CD8-positive, alpha-beta memory T cell (primary cell): Measurements from ENCODE around the gene WTIP. TPM values are rescaled to one million over a fixed set of nuclear protein-coding genes. Genes with fewer than 3 reads are reported as not detected.
"Not testable (repeated sequence)": the region's sequence is repeated elsewhere in the genome, so short reads cannot be mapped to it uniquely, and the experiment has no call there.

Experiments used
- CTCF ChIA-PET: fragments of 350-600 bp; sonication (Branson Sonifier 250); formaldehyde crosslinking; loops from one replicate; lab custom pipeline; 2021; ENCODE audit warnings: antibody characterized with exemption; lab: Charles Lee
- POLR2A ChIA-PET: fragments of 350-600 bp; sonication (Branson Sonifier 250); formaldehyde crosslinking; loops from one replicate; lab custom pipeline; 2021; ENCODE audit warnings: antibody characterized with exemption; lab: Charles Lee
- DNase-seq, 5 donors: peaks; one replicate each; pipeline versions ENCODE4 v3.0.0 to v3.0.0-alpha.2; 2020 to 2022; ENCODE audit warnings: mixed read lengths in 1 of 5
- H3K27ac ChIP-seq: one replicate; pipeline ENCODE4 v1.7.0; 2013; ENCODE audit warnings: low read depth, mild to moderate bottlenecking, low read length, moderate library complexity
- H3K27me3 ChIP-seq: 2 replicates; pipeline ENCODE4 v1.7.0; 2013; ENCODE audit warnings: low read length, mild to moderate bottlenecking; ENCODE audit not compliant: insufficient read depth, poor library complexity, severe bottlenecking
- H3K36me3 ChIP-seq: 2 replicates; pipeline ENCODE4 v1.7.0; 2013; ENCODE audit warnings: mild to moderate bottlenecking, low read length, moderate library complexity; ENCODE audit not compliant: insufficient read depth
- H3K4me1 ChIP-seq: 2 replicates; pipeline ENCODE4 v1.7.0; 2013; ENCODE audit warnings: mild to moderate bottlenecking, low read length, moderate library complexity; ENCODE audit not compliant: insufficient read depth
- H3K4me3 ChIP-seq: 2 replicates; pipeline ENCODE4 v1.7.0; 2013; ENCODE audit warnings: mild to moderate bottlenecking, low read length
- H3K9me3 ChIP-seq: 2 replicates; pipeline ENCODE4 v1.7.0; 2013; ENCODE audit warnings: mild to moderate bottlenecking, low read length
- H3K27ac Mint-ChIP-seq, 8 donors: one replicate each; pipeline ENCODE4 v1.8.0; 2020 to 2021; ENCODE audit warnings: mixed read lengths in 8 of 8, mild to moderate bottlenecking in 6 of 8, inconsistent platforms in 3 of 8, moderate library complexity in 3 of 8
- H3K27me3 Mint-ChIP-seq, 2 donors: one replicate each; pipeline ENCODE4 v1.8.0; 2020 to 2021; ENCODE audit warnings: mixed read lengths in 2 of 2, mild to moderate bottlenecking in 1 of 2, moderate library complexity in 1 of 2
- H3K36me3 Mint-ChIP-seq, 3 donors: one replicate each; pipeline ENCODE4 v1.8.0; 2020 to 2021; ENCODE audit warnings: mixed read lengths in 3 of 3, inconsistent platforms in 1 of 3, mild to moderate bottlenecking in 1 of 3
- H3K4me1 Mint-ChIP-seq, 3 donors: one replicate each; pipeline ENCODE4 v1.8.0; 2020 to 2021; ENCODE audit warnings: mixed read lengths in 3 of 3, inconsistent platforms in 1 of 3, mild to moderate bottlenecking in 1 of 3
- H3K4me3 Mint-ChIP-seq, 7 donors: one replicate each; pipeline ENCODE4 v1.8.0; 2020 to 2021; ENCODE audit warnings: mixed read lengths in 7 of 7, mild to moderate bottlenecking in 6 of 7, moderate library complexity in 4 of 7, inconsistent platforms in 2 of 7
- H3K9me3 Mint-ChIP-seq, 5 donors: one replicate each; pipeline ENCODE4 v1.8.0; 2020 to 2022; ENCODE audit warnings: mixed read lengths in 5 of 5, mild to moderate bottlenecking in 3 of 5, moderate library complexity in 2 of 5, inconsistent platforms in 1 of 5
- polyA plus RNA-seq: library from polyadenylated mRNA; unstranded; fragments of 300-500 nt; fragmentation: Illumina TruSeq; gene quantifications from one replicate; pipeline ENCODE4 v1.2.3, GENCODE V29; 2021
- total RNA-seq, 2 experiments: library from RNA; stranded (reverse); gene quantifications; one replicate each; pipeline ENCODE4 v1.2.3, GENCODE V29; 2021

Gene WTIP
- total RNA-seq (under 1 TPM; 0.16 to 0.83 TPM), polyA plus RNA-seq (not detected)

DNA sequence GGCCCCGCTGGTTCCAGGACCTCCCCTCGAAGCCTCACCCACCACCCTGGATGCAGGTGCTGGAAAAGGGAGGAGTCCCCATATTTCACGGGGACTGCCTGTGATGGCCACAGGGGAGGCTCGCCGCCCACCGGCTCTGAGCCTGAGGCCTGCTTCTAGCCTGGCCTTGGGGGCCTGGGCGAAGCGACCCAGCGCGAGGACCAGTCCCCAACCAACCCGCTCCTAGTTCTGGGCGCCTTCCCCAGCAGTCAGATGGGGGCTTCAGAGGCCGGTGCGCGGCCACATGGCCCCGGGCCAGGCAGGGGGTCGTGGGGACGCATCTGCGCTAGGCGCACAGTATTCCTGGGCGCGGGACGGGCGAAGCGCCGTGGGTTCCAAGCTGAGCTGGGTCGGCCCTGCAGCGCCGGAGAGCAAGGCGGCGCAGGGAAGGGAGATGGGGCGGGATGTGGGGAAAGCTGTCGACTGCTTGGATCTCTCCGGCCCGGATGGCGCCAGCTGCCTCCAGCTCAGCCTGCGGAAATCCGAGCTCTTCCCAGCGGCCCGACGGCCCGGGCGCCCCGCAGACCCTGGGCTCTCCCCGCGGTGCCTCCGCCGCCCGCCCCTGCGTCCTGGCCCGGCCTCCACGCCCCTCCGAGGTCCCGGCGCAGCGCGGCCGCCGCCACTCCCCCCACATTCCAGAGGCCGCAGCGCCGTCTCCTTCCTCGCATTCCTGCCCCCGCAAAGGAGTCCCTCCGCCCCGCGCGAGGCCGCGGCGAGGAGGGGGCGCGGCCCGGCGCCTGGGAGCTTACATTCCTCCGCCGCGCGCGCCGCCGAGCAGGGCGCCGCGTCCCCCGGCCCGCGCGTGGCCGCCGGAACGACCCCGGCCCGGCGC, at the start of gene WTIP:
WTIP (plus strand) TSS at position 788 of the 871 bp plus-strand sequence. CDS start 217 bp downstream, outside the sequence.
- Mint-ChIP-seq H3K27ac (no peak within 1 kb of the TSS), H3K27me3 (peaks cover 35 to 36% of the 10 kb centered on the region in 2 donors), H3K4me1 (peaks cover 0 to 5% (median 4%) of the 10 kb centered on the region in 3 donors), H3K9me3 (no peaks in the 10 kb centered on the region), H3K4me3 (peak within 1 kb of the TSS in 2 of 7 donors; percentile 39 to 58), H3K36me3 (no peaks in the 10 kb centered on the region)
- POLR2A ChIA-PET: no interaction called here
- CTCF ChIA-PET: no interaction called here
- Histone ChIP-seq H3K9me3 (no peaks in the 10 kb centered on the region), H3K4me1 (no peaks in the 10 kb centered on the region), H3K27me3 (peaks cover 9% of the 10 kb centered on the region), H3K4me3 (no peak within 1 kb of the TSS), H3K27ac (no peak within 1 kb of the TSS), H3K36me3 (no peaks in the 10 kb centered on the region)
- DNase-seq: no peak

DNA sequence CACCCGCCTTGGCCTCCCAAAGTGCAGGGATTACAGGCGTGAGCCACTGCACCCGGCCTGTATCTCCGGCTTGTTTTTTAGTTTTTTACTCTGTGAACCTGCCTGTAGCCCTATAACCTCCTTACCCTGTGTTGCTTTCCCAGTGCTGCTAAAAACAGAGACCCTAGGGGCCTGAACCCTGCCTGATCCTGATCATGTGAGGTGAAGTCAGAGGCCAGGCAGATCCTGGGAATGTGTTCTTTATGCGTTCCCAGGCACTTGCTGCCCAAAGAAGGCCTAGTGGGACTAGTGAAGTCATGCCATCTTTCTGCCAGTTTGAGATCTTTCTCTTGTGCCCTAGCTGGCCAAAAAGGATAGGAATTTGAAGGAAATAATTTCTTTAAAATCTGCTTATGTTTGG, 48.8 kb upstream of the WTIP start:
- H3K27ac ChIP-seq: no peak overlapping the region
- H3K9me3 ChIP-seq: no peaks in the 10 kb centered on the region
- Mint-ChIP-seq H3K9me3 (no peaks in the 10 kb centered on the region), H3K4me3 (no peak overlapping the region), H3K27me3 (no peaks in the 10 kb centered on the region), H3K27ac (peak overlapping the region in 3 of 8 donors; percentile 14 to 47 (median 36)), H3K36me3 (peaks cover 0 to 56% (median 4%) of the 10 kb centered on the region in 3 donors), H3K4me1 (peaks cover 34 to 50% (median 48%) of the 10 kb centered on the region in 3 donors)
- DNase-seq: no peak
- no peaks in the 10 kb centered on the region for H3K27me3 ChIP-seq
- POLR2A ChIA-PET: no interaction called here
- CTCF ChIA-PET: no interaction called here
- H3K4me3 ChIP-seq: no peak overlapping the region
- H3K4me1 ChIP-seq: peaks cover 29% of the 10 kb centered on the region
- H3K36me3 ChIP-seq: peaks cover 33% of the 10 kb centered on the region

DNA sequence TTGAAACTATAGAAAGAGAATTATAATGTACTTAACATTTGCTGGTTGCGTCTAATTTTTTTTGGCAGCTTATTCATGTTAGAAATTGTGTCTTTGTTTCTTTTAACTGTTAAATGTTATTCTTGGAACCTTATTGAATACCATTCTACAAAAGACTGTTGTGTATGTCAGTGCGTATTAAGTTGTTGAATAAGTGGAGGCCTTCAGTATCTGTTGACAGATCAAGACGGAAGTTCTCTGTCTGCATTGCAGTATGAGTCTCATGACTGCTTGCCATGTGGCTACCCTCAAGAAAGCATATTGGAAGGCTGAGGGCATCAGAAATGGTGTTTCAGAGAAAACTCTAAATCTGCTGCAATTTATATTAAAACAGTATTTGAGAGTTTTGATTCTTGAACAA, 44.8 kb upstream of the WTIP start:
- CTCF ChIA-PET: no interaction called here
- peaks cover 0 to 82% (median 7%) of the 10 kb centered on the region in 3 donors for H3K36me3 Mint-ChIP-seq

DNA sequence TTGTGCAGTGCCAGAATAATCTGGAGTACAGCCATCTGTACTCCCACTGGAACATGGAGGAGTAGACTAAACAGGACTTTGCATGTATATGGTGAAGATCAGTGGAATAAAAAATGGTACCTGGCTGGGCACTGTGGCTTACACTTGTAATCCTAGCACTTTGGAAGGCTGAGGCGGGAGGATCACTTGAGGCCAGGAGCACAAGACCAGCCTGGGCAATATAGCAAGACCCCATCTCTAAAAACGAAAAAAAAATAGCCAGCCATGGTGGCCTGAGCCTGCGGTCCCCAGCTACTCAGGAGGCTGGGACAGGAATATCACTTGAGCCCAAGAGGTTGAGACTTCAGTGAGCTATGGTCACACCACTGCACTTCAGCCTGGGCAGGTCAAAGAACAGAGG, 33.4 kb upstream of the WTIP start:
- Mint-ChIP-seq H3K27me3 (no peaks in the 10 kb centered on the region), H3K9me3 (no peaks in the 10 kb centered on the region), H3K36me3 (peaks cover 8 to 89% (median 32%) of the 10 kb centered on the region in 3 donors), H3K27ac (peak overlapping the region in 2 of 8 donors; percentile 64 to 77), H3K4me3 (no peak overlapping the region), H3K4me1 (peaks cover 3 to 13% (median 6%) of the 10 kb centered on the region in 3 donors)
- no peak overlapping the region for H3K27ac ChIP-seq
- DNase-seq: no peak
- POLR2A ChIA-PET: no interaction called here
- no peak overlapping the region for H3K4me3 ChIP-seq
- CTCF ChIA-PET: no interaction called here
- H3K27me3 ChIP-seq: no peaks in the 10 kb centered on the region
- H3K36me3 ChIP-seq: peaks cover 57% of the 10 kb centered on the region
- H3K9me3 ChIP-seq: no peaks in the 10 kb centered on the region
- H3K4me1 ChIP-seq: no peaks in the 10 kb centered on the region

More for the DNA sequence above, 44.8 kb upstream of the WTIP start:
- Histone ChIP-seq H3K27ac (no peak overlapping the region), H3K36me3 (peaks cover 60% of the 10 kb centered on the region), H3K9me3 (no peaks in the 10 kb centered on the region), H3K4me1 (peaks cover 2% of the 10 kb centered on the region), H3K27me3 (no peaks in the 10 kb centered on the region), H3K4me3 (no peak overlapping the region)
- Mint-ChIP-seq H3K27ac (no peak overlapping the region), H3K4me1 (peaks cover 9 to 24% (median 18%) of the 10 kb centered on the region in 3 donors), H3K27me3 (no peaks in the 10 kb centered on the region), H3K4me3 (no peak overlapping the region), H3K9me3 (no peaks in the 10 kb centered on the region)
- DNase-seq: no peak
- POLR2A ChIA-PET: no interaction called here

DNA sequence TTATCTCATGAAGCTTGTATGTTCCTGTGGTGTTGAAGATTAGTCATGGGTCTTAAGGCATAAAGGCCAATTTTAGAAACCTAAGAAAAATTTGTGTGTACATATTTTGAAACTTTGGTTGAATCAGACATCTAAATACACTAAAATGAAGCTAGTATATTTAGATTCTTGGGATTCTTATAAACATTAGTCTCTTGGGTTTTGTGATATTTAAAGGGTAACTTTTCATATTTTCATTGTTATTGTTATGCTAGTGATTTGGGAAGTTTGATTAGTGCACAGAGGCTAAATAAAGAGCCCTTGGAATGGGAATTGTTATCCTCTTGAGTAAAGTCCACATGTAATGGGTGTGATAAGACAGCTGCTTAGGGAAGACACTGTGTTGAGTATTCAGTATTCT, 28.8 kb upstream of the WTIP start:
- Mint-ChIP-seq H3K27me3 (no peaks in the 10 kb centered on the region), H3K4me1 (peaks cover 7 to 13% (median 12%) of the 10 kb centered on the region in 3 donors), H3K9me3 (no peaks in the 10 kb centered on the region), H3K36me3 (peaks cover 8 to 76% (median 20%) of the 10 kb centered on the region in 3 donors), H3K4me3 (no peak overlapping the region), H3K27ac (peak overlapping the region in 1 of 8 donors; percentile 1)
- Histone ChIP-seq H3K4me3 (no peak overlapping the region), H3K27me3 (no peaks in the 10 kb centered on the region), H3K9me3 (no peaks in the 10 kb centered on the region), H3K27ac (no peak overlapping the region), H3K36me3 (peaks cover 51% of the 10 kb centered on the region), H3K4me1 (no peaks in the 10 kb centered on the region)
- CTCF ChIA-PET: interaction anchor here (0.6 kb wide), 1 partner anchor 240 kb away, joined by 3 read pairs; no protein-coding TSS in a partner anchor
- POLR2A ChIA-PET: no interaction called here
- no peak for DNase-seq

DNA sequence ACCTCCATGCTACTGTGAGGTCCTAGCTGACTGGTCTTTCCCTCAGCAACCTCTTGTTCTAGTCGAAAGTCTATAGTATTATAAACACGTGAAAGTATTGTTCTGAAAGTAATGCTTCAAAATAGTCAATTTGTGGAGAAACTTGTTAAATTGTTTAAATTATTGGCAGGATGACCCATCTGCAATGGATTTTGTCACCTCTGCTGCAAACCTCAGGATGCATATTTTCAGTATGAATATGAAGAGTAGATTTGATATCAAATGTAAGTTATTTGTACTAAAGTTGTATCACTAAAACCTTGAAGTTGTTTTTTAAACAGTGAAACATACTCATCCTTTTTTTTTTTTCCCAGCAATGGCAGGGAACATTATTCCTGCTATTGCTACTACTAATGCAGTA, 27.5 kb upstream of the WTIP start:
- Mint-ChIP-seq H3K4me1 (peaks cover 4 to 17% (median 13%) of the 10 kb centered on the region in 3 donors), H3K9me3 (no peaks in the 10 kb centered on the region), H3K36me3 (peaks cover 8 to 75% (median 19%) of the 10 kb centered on the region in 3 donors), H3K27me3 (no peaks in the 10 kb centered on the region), H3K27ac (no peak overlapping the region), H3K4me3 (no peak overlapping the region)
- no peaks in the 10 kb centered on the region for H3K4me1 ChIP-seq
- H3K36me3 ChIP-seq: peaks cover 53% of the 10 kb centered on the region
- no peak overlapping the region for H3K4me3 ChIP-seq
- DNase-seq: no peak
- H3K9me3 ChIP-seq: no peaks in the 10 kb centered on the region
- peak overlapping the region; percentile 16 for H3K27ac ChIP-seq
- CTCF ChIA-PET: no interaction called here
- POLR2A ChIA-PET: no interaction called here
- no peaks in the 10 kb centered on the region for H3K27me3 ChIP-seq

DNA sequence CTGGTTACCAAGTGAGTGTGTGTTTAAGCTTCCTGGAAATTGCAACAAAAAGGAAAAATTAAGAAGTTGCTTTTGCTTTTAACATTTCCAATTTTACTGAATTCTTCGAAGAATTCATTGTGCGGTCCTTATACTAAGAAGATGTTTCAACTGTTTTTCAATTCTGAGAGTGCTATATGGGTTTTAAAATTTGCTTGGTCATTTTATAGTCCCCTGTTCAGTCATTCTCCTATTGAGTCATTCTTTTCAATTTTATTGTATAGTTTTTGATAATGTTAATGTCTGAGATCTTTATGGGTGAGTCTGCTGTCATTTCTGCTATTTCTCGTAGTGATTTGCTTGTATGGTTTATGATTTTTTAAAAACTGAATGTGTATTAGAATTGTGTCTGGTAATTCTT, 26.9 kb upstream of the WTIP start:
- CTCF ChIA-PET: no interaction called here
- Mint-ChIP-seq H3K36me3 (peaks cover 4 to 75% (median 23%) of the 10 kb centered on the region in 3 donors), H3K4me3 (no peak overlapping the region)

DNA sequence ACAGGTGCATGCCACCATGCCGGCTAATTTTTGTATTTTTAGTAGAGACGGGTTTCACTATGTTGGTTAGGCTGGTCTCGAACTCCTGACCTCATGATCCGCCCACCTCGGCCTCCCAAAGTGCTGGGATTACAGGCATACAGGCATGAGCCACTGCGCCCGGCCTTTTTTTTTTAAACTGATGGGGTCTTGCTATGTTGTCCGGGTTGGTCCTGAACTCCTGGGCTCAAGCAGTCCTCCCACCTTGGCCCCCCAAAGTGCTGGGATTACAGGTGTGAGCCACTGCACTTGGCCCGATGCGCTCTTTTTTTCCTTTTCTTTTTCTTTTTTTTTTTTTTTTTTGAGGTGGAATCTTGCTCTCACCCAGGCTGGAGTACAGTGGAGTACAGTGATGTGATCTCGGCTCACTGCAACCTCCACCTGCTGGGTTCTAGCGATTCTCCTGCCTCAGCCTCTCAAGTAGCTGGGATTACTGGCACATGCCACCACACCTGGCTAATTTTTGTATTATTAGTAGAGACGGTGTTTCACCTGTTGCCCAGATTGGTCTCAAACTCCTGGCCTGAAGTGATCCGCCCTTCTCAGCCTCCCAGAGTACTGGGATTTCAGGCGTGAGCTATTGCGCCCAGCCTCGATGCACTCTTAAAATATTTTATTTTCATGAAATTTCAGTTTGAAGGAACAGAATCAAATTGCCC, 25.6 kb upstream of the WTIP start:
- H3K9me3 ChIP-seq, H3K4me3 Mint-ChIP-seq, H3K4me3 ChIP-seq, POLR2A ChIA-PET, H3K27me3 Mint-ChIP-seq, H3K27ac ChIP-seq, H3K27me3 ChIP-seq, H3K4me1 ChIP-seq, H3K9me3 Mint-ChIP-seq, DNase-seq, H3K27ac Mint-ChIP-seq, CTCF ChIA-PET: not testable (repeated sequence)
- H3K4me1 Mint-ChIP-seq: peaks cover 4 to 17% (median 9%) of the 10 kb centered on the region in 3 donors
- peaks cover 0 to 79% (median 30%) of the 10 kb centered on the region in 3 donors for H3K36me3 Mint-ChIP-seq
- peaks cover 63% of the 10 kb centered on the region for H3K36me3 ChIP-seq

More for the DNA sequence above, 26.9 kb upstream of the WTIP start:
- H3K9me3 ChIP-seq: no peaks in the 10 kb centered on the region
- peak overlapping the region in 3 of 8 donors; percentile 14 to 71 (median 55) for H3K27ac Mint-ChIP-seq
- no peaks in the 10 kb centered on the region for H3K4me1 ChIP-seq
- POLR2A ChIA-PET: no interaction called here
- H3K4me1 Mint-ChIP-seq: peaks cover 4 to 17% (median 10%) of the 10 kb centered on the region in 3 donors
- no peak overlapping the region for H3K27ac ChIP-seq
- no peak overlapping the region for H3K4me3 ChIP-seq
- H3K27me3 ChIP-seq: no peaks in the 10 kb centered on the region
- no peaks in the 10 kb centered on the region for H3K9me3 Mint-ChIP-seq
- peaks cover 58% of the 10 kb centered on the region for H3K36me3 ChIP-seq
- no peak for DNase-seq
- no peaks in the 10 kb centered on the region for H3K27me3 Mint-ChIP-seq
